Type B pancreatic cell (in vitro differentiated cells): ENCODE measurements around the gene LRRC7. TPM values are rescaled to one million over a fixed set of nuclear protein-coding genes. Genes with fewer than 3 reads are reported as not detected.

Experiments
- DNase-seq: peaks from one replicate; pipeline ENCODE4 v3.0.0; 2021; ENCODE audit warnings: mixed read lengths; ENCODE audit not compliant: unreplicated experiment; ENCODE audit errors: extremely low spot score
- H3K27ac Mint-ChIP-seq: 2 replicates; pipeline ENCODE4 v1.8.0; 2021; ENCODE audit warnings: mild to moderate bottlenecking, mixed read lengths
- H3K27me3 Mint-ChIP-seq: 2 replicates; pipeline ENCODE4 v1.8.0; 2021; ENCODE audit warnings: mixed read lengths
- H3K36me3 Mint-ChIP-seq: 2 replicates; pipeline ENCODE4 v1.8.0; 2021; ENCODE audit warnings: mixed read lengths
- H3K4me1 Mint-ChIP-seq: one replicate; pipeline ENCODE4 v1.8.0; 2021; ENCODE audit warnings: mixed read lengths; ENCODE audit not compliant: unreplicated experiment
- H3K4me3 Mint-ChIP-seq: 2 replicates; pipeline ENCODE4 v1.8.0; 2021; ENCODE audit warnings: mild to moderate bottlenecking, mixed read lengths
- H3K9me3 Mint-ChIP-seq: 2 replicates; pipeline ENCODE4 v1.8.0; 2021; ENCODE audit warnings: mixed read lengths
- CTCF ChIP-seq: fragments of 200-600 bp; sonication (generic); conservative IDR thresholded peaks from 2 replicates; pipeline ENCODE4 v1.5.0; 2021; ENCODE audit warnings: antibody characterized with exemption, mild to moderate bottlenecking
- total RNA-seq: library from RNA; stranded (reverse); gene quantifications from 2 replicates; pipeline ENCODE4 v1.2.1, GENCODE V29; 2021; ENCODE audit warnings: low replicate concordance

Gene LRRC7
- total RNA-seq, 1 donor from 2014 or later: 2.8 TPM

- no peak for DNase-seq
- Mint-ChIP-seq H3K9me3 (peaks cover 7% of the 10 kb centered on the region), H3K36me3 (no peaks in the 10 kb centered on the region), H3K4me1 (no peaks in the 10 kb centered on the region), H3K27me3 (no peaks in the 10 kb centered on the region), H3K27ac (no peak overlapping the region), H3K4me3 (no peak overlapping the region)
- TF ChIP-seq CTCF: no peak
Observed at GRCh38 chr1:69671363-69672010, 103.8 kb downstream of the LRRC7 start.

GRCh38 chr1:69673321-69673720 lies 105.6 kb downstream of the LRRC7 start:
- no peak overlapping the region for H3K27ac Mint-ChIP-seq
- H3K4me3 Mint-ChIP-seq: no peak overlapping the region
- DNase-seq: no peak
- H3K4me1 Mint-ChIP-seq: no peaks in the 10 kb centered on the region
- no peaks in the 10 kb centered on the region for H3K9me3 Mint-ChIP-seq
- H3K36me3 Mint-ChIP-seq: no peaks in the 10 kb centered on the region
- no peak for TF ChIP-seq CTCF
- no peaks in the 10 kb centered on the region for H3K27me3 Mint-ChIP-seq

GRCh38 chr1:69679965-69680364 lies 112.2 kb downstream of the LRRC7 start:
- H3K9me3 Mint-ChIP-seq: no peaks in the 10 kb centered on the region
- no peak overlapping the region for H3K4me3 Mint-ChIP-seq
- DNase-seq: no peak
- H3K4me1 Mint-ChIP-seq: no peaks in the 10 kb centered on the region
- TF ChIP-seq CTCF: no peak
- H3K36me3 Mint-ChIP-seq: no peaks in the 10 kb centered on the region
- no peak overlapping the region for H3K27ac Mint-ChIP-seq
- peaks cover 3% of the 10 kb centered on the region for H3K27me3 Mint-ChIP-seq

GRCh38 chr1:69686367-69686984 lies 118.8 kb downstream of the LRRC7 start:
- peaks cover 5% of the 10 kb centered on the region for H3K36me3 Mint-ChIP-seq
- H3K27ac Mint-ChIP-seq: no peak overlapping the region

GRCh38 chr1:69688193-69688592 lies 120.5 kb downstream of the LRRC7 start:
- no peak overlapping the region for H3K27ac Mint-ChIP-seq
- no peak for DNase-seq
- TF ChIP-seq CTCF: no peak
- peaks cover 7% of the 10 kb centered on the region for H3K4me1 Mint-ChIP-seq
- no peak overlapping the region for H3K4me3 Mint-ChIP-seq
- H3K27me3 Mint-ChIP-seq: peaks cover 9% of the 10 kb centered on the region
- peaks cover 11% of the 10 kb centered on the region for H3K9me3 Mint-ChIP-seq
- peaks cover 5% of the 10 kb centered on the region for H3K36me3 Mint-ChIP-seq

More at GRCh38 chr1:69686367-69686984, 118.8 kb downstream of the LRRC7 start:
- Mint-ChIP-seq H3K4me1 (peaks cover 7% of the 10 kb centered on the region), H3K9me3 (peaks cover 11% of the 10 kb centered on the region), H3K4me3 (no peak overlapping the region), H3K27me3 (peaks cover 9% of the 10 kb centered on the region)
- DNase-seq: no peak
- peak; percentile 54 for TF ChIP-seq CTCF
